Astrocyte (in vitro differentiated cells and primary cell): ENCODE results near the gene FAM110C. TPM values are rescaled to one million over a fixed set of nuclear protein-coding genes. Genes with fewer than 3 reads are reported as not detected.

ENCODE experiments used
- DNase-seq: peaks from one replicate; pipeline ENCODE4 v3.0.0-alpha.2; 2010; ENCODE audit warnings: low read depth
- FAIRE-seq: peaks from 2 replicates; lab custom pipeline; 2011; peaks lifted over from hg19 to GRCh38; lab: Jason Lieb, UNC
- H2AFZ ChIP-seq: 2 replicates; pipeline ENCODE4 v1.6.0; 2012; ENCODE audit warnings: low read depth, low read length, inconsistent platforms
- H3K27ac ChIP-seq: 2 replicates; pipeline ENCODE4 v1.5.1; 2011; ENCODE audit warnings: low read depth, low read length, inconsistent platforms
- H3K27me3 ChIP-seq: 2 replicates; pipeline ENCODE4 v1.6.0; 2011; ENCODE audit warnings: low read length, inconsistent platforms; ENCODE audit not compliant: insufficient read depth
- H3K36me3 ChIP-seq: 2 replicates; pipeline ENCODE4 v1.5.1; 2011; ENCODE audit warnings: low read length, inconsistent platforms; ENCODE audit not compliant: insufficient read depth
- H3K4me1 ChIP-seq: 2 replicates; pipeline ENCODE4 v1.5.1; 2011; ENCODE audit warnings: low read length, inconsistent platforms; ENCODE audit not compliant: insufficient read depth
- H3K4me2 ChIP-seq: 2 replicates; pipeline ENCODE4 v1.6.0; 2012; ENCODE audit warnings: low read length, inconsistent platforms
- H3K4me3 ChIP-seq: 2 replicates; pipeline ENCODE4 v1.5.1; 2011; ENCODE audit warnings: low read depth, mild to moderate bottlenecking, low read length, inconsistent platforms; ENCODE audit not compliant: insufficient read depth
- H3K79me2 ChIP-seq: 2 replicates; pipeline ENCODE4 v1.6.0; 2012; ENCODE audit warnings: mild to moderate bottlenecking, low read length, inconsistent platforms; ENCODE audit not compliant: insufficient read depth
- H3K9ac ChIP-seq: 2 replicates; pipeline ENCODE4 v1.6.0; 2012; ENCODE audit warnings: mild to moderate bottlenecking, low read length, inconsistent platforms
- H3K9me3 ChIP-seq: 2 replicates; pipeline ENCODE4 v1.5.1; 2012; ENCODE audit warnings: low read depth, mild to moderate bottlenecking, low read length, inconsistent platforms; ENCODE audit not compliant: insufficient read depth
- H4K20me1 ChIP-seq: 2 replicates; pipeline ENCODE4 v1.6.0; 2012; ENCODE audit warnings: low read length, inconsistent platforms; ENCODE audit not compliant: insufficient read depth
- H3K27ac Mint-ChIP-seq: one replicate; pipeline ENCODE4 v1.8.0; 2021; ENCODE audit warnings: mild to moderate bottlenecking, mixed read lengths; ENCODE audit not compliant: unreplicated experiment
- H3K27me3 Mint-ChIP-seq: one replicate; pipeline ENCODE4 v1.8.0; 2021; ENCODE audit warnings: low read depth, mixed read lengths; ENCODE audit not compliant: unreplicated experiment
- H3K36me3 Mint-ChIP-seq: one replicate; pipeline ENCODE4 v1.8.0; 2021; ENCODE audit warnings: low read depth, mixed read lengths; ENCODE audit not compliant: unreplicated experiment
- H3K4me1 Mint-ChIP-seq: one replicate; pipeline ENCODE4 v1.8.0; 2021; ENCODE audit warnings: low read depth, mixed read lengths; ENCODE audit not compliant: unreplicated experiment
- H3K4me3 Mint-ChIP-seq: one replicate; pipeline ENCODE4 v1.8.0; 2021; ENCODE audit warnings: mild to moderate bottlenecking, moderate library complexity, mixed read lengths; ENCODE audit not compliant: unreplicated experiment
- H3K9me3 Mint-ChIP-seq: one replicate; pipeline ENCODE4 v1.8.0; 2021; ENCODE audit warnings: mild to moderate bottlenecking, mixed read lengths; ENCODE audit not compliant: unreplicated experiment
- CTCF ChIP-seq: IDR thresholded peaks from 2 replicates; pipeline ENCODE4 v1.5.1; 2011; ENCODE audit warnings: low read depth, mild to moderate bottlenecking, inconsistent platforms, low read length, moderate library complexity; ENCODE audit not compliant: insufficient read depth
- EZH2 ChIP-seq: IDR thresholded peaks from 2 replicates; pipeline ENCODE4 v1.6.1; 2012; ENCODE audit warnings: mild to moderate bottlenecking, low read length, inconsistent platforms; ENCODE audit not compliant: insufficient read depth
- total RNA-seq: library from RNA; stranded (reverse); gene quantifications from 2 replicates; pipeline ENCODE4 v1.2.1, GENCODE V29; 2021

FAM110C gene
- total RNA-seq, 1 donor from 2014 or later: 1.4 TPM

GRCh38 chr2:36318-36717, 10.0 kb downstream of the FAM110C start:
- no peaks in the 10 kb centered on the region for H3K36me3 Mint-ChIP-seq
- peaks cover 4% of the 10 kb centered on the region for H3K4me1 Mint-ChIP-seq
- H3K36me3 ChIP-seq: no peaks in the 10 kb centered on the region
- no peak for DNase-seq
- H3K27me3 ChIP-seq: no peaks in the 10 kb centered on the region
- H3K9me3 ChIP-seq: no peaks in the 10 kb centered on the region
- H3K9ac ChIP-seq: no peak overlapping the region
- no peak overlapping the region for H2AFZ ChIP-seq
- peaks cover 2% of the 10 kb centered on the region for H3K27me3 Mint-ChIP-seq
- no peak overlapping the region for H3K27ac ChIP-seq
- no peak for TF ChIP-seq EZH2
- no peak for TF ChIP-seq CTCF
- FAIRE-seq: no peak
- H3K79me2 ChIP-seq: no peaks in the 10 kb centered on the region
- H3K4me3 Mint-ChIP-seq: no peak overlapping the region
- H3K4me3 ChIP-seq: no peak overlapping the region
- no peak overlapping the region for H3K4me2 ChIP-seq
- no peaks in the 10 kb centered on the region for H3K9me3 Mint-ChIP-seq
- H3K27ac Mint-ChIP-seq: no peak overlapping the region
- H4K20me1 ChIP-seq: no peaks in the 10 kb centered on the region
- no peaks in the 10 kb centered on the region for H3K4me1 ChIP-seq

- no peak overlapping the region for H3K9ac ChIP-seq
- no peak for DNase-seq
- Mint-ChIP-seq H3K4me1 (peaks cover 4% of the 10 kb centered on the region), H3K27ac (no peak overlapping the region), H3K4me3 (no peak overlapping the region), H3K9me3 (no peaks in the 10 kb centered on the region), H3K36me3 (no peaks in the 10 kb centered on the region), H3K27me3 (peaks cover 2% of the 10 kb centered on the region)
- FAIRE-seq: no peak
- no peak overlapping the region for H3K4me3 ChIP-seq
- TF ChIP-seq EZH2 (no peak), CTCF (no peak)
- H2AFZ ChIP-seq: no peak overlapping the region
- H3K27me3 ChIP-seq: no peaks in the 10 kb centered on the region
- no peaks in the 10 kb centered on the region for H3K79me2 ChIP-seq
- no peak overlapping the region for H3K27ac ChIP-seq
- no peaks in the 10 kb centered on the region for H3K4me1 ChIP-seq
- no peak overlapping the region for H3K4me2 ChIP-seq
- no peaks in the 10 kb centered on the region for H3K9me3 ChIP-seq
- no peaks in the 10 kb centered on the region for H3K36me3 ChIP-seq
- H4K20me1 ChIP-seq: no peaks in the 10 kb centered on the region
Measured at GRCh38 chr2:35852-36251, 10.5 kb downstream of the FAM110C start.

GRCh38 chr2:33620-34019, 12.7 kb downstream of the FAM110C start:
- no peaks in the 10 kb centered on the region for H3K9me3 Mint-ChIP-seq
- DNase-seq: no peak
- no peak for FAIRE-seq
- H3K27me3 Mint-ChIP-seq: peaks cover 2% of the 10 kb centered on the region
- no peaks in the 10 kb centered on the region for H3K36me3 Mint-ChIP-seq
- Histone ChIP-seq H3K79me2 (no peaks in the 10 kb centered on the region), H3K4me1 (no peaks in the 10 kb centered on the region), H3K27ac (no peak overlapping the region), H3K9ac (no peak overlapping the region), H3K27me3 (no peaks in the 10 kb centered on the region), H4K20me1 (no peaks in the 10 kb centered on the region), H3K4me3 (no peak overlapping the region), H3K36me3 (no peaks in the 10 kb centered on the region), H2AFZ (peak overlapping the region; percentile 26), H3K9me3 (no peaks in the 10 kb centered on the region), H3K4me2 (no peak overlapping the region)
- H3K4me1 Mint-ChIP-seq: peaks cover 6% of the 10 kb centered on the region
- no peak for TF ChIP-seq EZH2
- TF ChIP-seq CTCF: no peak
- H3K4me3 Mint-ChIP-seq: no peak overlapping the region
- no peak overlapping the region for H3K27ac Mint-ChIP-seq
